22Rv1 (cell line): Measurements from ENCODE around the gene SKIC3.

Source experiments
- CTCF ChIP-seq: fragments of 450-650 bp; IDR thresholded peaks from 2 replicates; pipeline ENCODE4 v1.5.1; 2017; ENCODE audit warnings: mild to moderate bottlenecking
- ZFX ChIP-seq: fragments of 450-650 bp; IDR thresholded peaks from 2 replicates; pipeline ENCODE4 v1.6.1; 2017; ENCODE audit warnings: antibody characterized with exemption, borderline replicate concordance

GRCh38 chr5:95555553-95555952 is 776 bp upstream of the SKIC3 start:
- TF ChIP-seq CTCF (no peak), ZFX (no peak)
